ENCODE results near the gene AMDHD2. TPM values are rescaled to one million over a fixed set of nuclear protein-coding genes. Genes with fewer than 3 reads are reported as not detected.
"Not testable (repeated sequence)": the region's sequence is repeated elsewhere in the genome, so short reads cannot be mapped to it uniquely, and the experiment has no call there.

The AMDHD2 gene
- polyA plus RNA-seq, 4 donors: 26.7 to 120 (median 36.0) TPM

- peaks cover 0 to 17% (median 0%) of the 10 kb centered on the region in 3 donors for H3K4me1 ChIP-seq (ENCODE audit: control insufficient read depth in 3 of 3, insufficient read depth in 2 of 3, low read depth in 1 of 3, low read length in 2 of 3)
- no peak for FAIRE-seq
- 74 to 80% (median 76%) methylated on average over 8 of the region's 8 CpGs for WGBS, 3 donors
Measured at GRCh38 chr16:2478279-2478678, 41.9 kb upstream of the AMDHD2 start.

GRCh38 chr16:2479996-2480395 lies 40.2 kb upstream of the AMDHD2 start:
- H3K27ac ChIP-seq (ENCODE audit: low read depth in 1 of 3, low read length in 2 of 3); DNase-seq; H3K27me3 ChIP-seq (ENCODE audit: control insufficient read depth in 3 of 3, insufficient read depth in 3 of 3, low read length in 3 of 3); H3K9me3 ChIP-seq (ENCODE audit: control insufficient read depth in 2 of 2, insufficient read depth in 1 of 2, low read depth in 1 of 2, low read length in 1 of 2); H3K4me3 ChIP-seq (ENCODE audit: low read depth in 1 of 3, low read length in 3 of 3); FAIRE-seq: not testable (repeated sequence)
- H3K36me3 ChIP-seq (ENCODE audit: control insufficient read depth in 3 of 3, insufficient read depth in 2 of 3, low read depth in 1 of 3, low read length in 3 of 3): peaks cover 0 to 33% (median 0%) of the 10 kb centered on the region in 3 donors
- 93 to 96% (median 95%) methylated on average over 10 of the region's 10 CpGs for WGBS, 3 donors
- H3K4me1 ChIP-seq (ENCODE audit: control insufficient read depth in 3 of 3, insufficient read depth in 2 of 3, low read depth in 1 of 3, low read length in 2 of 3): peaks cover 0 to 26% (median 0%) of the 10 kb centered on the region in 3 donors

More at GRCh38 chr16:2478279-2478678, 41.9 kb upstream of the AMDHD2 start:
- no peak for DNase-seq
- Histone ChIP-seq H3K4me3 (ENCODE audit: low read depth in 1 of 3, low read length in 3 of 3) (no peak overlapping the region), H3K36me3 (ENCODE audit: control insufficient read depth in 3 of 3, insufficient read depth in 2 of 3, low read depth in 1 of 3, low read length in 3 of 3) (peaks cover 0 to 33% (median 0%) of the 10 kb centered on the region in 3 donors), H3K27ac (ENCODE audit: low read depth in 1 of 3, low read length in 2 of 3) (no peak overlapping the region), H3K9me3 (ENCODE audit: control insufficient read depth in 2 of 2, insufficient read depth in 1 of 2, low read depth in 1 of 2, low read length in 1 of 2) (no peaks in the 10 kb centered on the region), H3K27me3 (ENCODE audit: control insufficient read depth in 3 of 3, insufficient read depth in 3 of 3, low read length in 3 of 3) (peaks cover 0 to 2% (median 0%) of the 10 kb centered on the region in 3 donors)

- H3K4me1 ChIP-seq (ENCODE audit: control insufficient read depth in 3 of 3, insufficient read depth in 2 of 3, low read depth in 1 of 3, low read length in 2 of 3): peaks cover 0 to 27% (median 0%) of the 10 kb centered on the region in 3 donors
- no peak for FAIRE-seq
- peak in 1 of 2 donors; percentile 81 for DNase-seq
- H3K27me3 ChIP-seq (ENCODE audit: control insufficient read depth in 3 of 3, insufficient read depth in 3 of 3, low read length in 3 of 3): no peaks in the 10 kb centered on the region
- H3K9me3 ChIP-seq (ENCODE audit: control insufficient read depth in 2 of 2, insufficient read depth in 1 of 2, low read depth in 1 of 2, low read length in 1 of 2): no peaks in the 10 kb centered on the region
- H3K27ac ChIP-seq (ENCODE audit: low read depth in 1 of 3, low read length in 2 of 3): no peak overlapping the region
- 14 to 68% (median 35%) methylated on average over 12 of the region's 12 CpGs for WGBS, 3 donors
- peaks cover 0 to 39% (median 0%) of the 10 kb centered on the region in 3 donors for H3K36me3 ChIP-seq (ENCODE audit: control insufficient read depth in 3 of 3, insufficient read depth in 2 of 3, low read depth in 1 of 3, low read length in 3 of 3)
- H3K4me3 ChIP-seq (ENCODE audit: low read depth in 1 of 3, low read length in 3 of 3): no peak overlapping the region
Measured at GRCh38 chr16:2480948-2481347, 39.2 kb upstream of the AMDHD2 start.

- H3K27ac ChIP-seq (ENCODE audit: low read depth in 1 of 3, low read length in 2 of 3): no peak overlapping the region
- no peak overlapping the region for H3K4me3 ChIP-seq (ENCODE audit: low read depth in 1 of 3, low read length in 3 of 3)
- H3K4me1 ChIP-seq (ENCODE audit: control insufficient read depth in 3 of 3, insufficient read depth in 2 of 3, low read depth in 1 of 3, low read length in 2 of 3): peaks cover 0 to 25% (median 0%) of the 10 kb centered on the region in 3 donors
- DNase-seq (no peak), FAIRE-seq (no peak)
- H3K27me3 ChIP-seq (ENCODE audit: control insufficient read depth in 3 of 3, insufficient read depth in 3 of 3, low read length in 3 of 3): no peaks in the 10 kb centered on the region
- H3K9me3 ChIP-seq (ENCODE audit: control insufficient read depth in 2 of 2, insufficient read depth in 1 of 2, low read depth in 1 of 2, low read length in 1 of 2): no peaks in the 10 kb centered on the region
- H3K36me3 ChIP-seq (ENCODE audit: control insufficient read depth in 3 of 3, insufficient read depth in 2 of 3, low read depth in 1 of 3, low read length in 3 of 3): peaks cover 0 to 46% (median 0%) of the 10 kb centered on the region in 3 donors
- 67 to 78% (median 73%) methylated on average over 7 of the region's 7 CpGs for WGBS, 3 donors
Measured at GRCh38 chr16:2481676-2482075, 38.5 kb upstream of the AMDHD2 start.

GRCh38 chr16:2482249-2482648 lies 37.9 kb upstream of the AMDHD2 start:
- H3K36me3 ChIP-seq (ENCODE audit: control insufficient read depth in 3 of 3, insufficient read depth in 2 of 3, low read depth in 1 of 3, low read length in 3 of 3): peaks cover 0 to 51% (median 0%) of the 10 kb centered on the region in 3 donors
- H3K4me3 ChIP-seq (ENCODE audit: low read depth in 1 of 3, low read length in 3 of 3): no peak overlapping the region
- H3K9me3 ChIP-seq (ENCODE audit: control insufficient read depth in 2 of 2, insufficient read depth in 1 of 2, low read depth in 1 of 2, low read length in 1 of 2): no peaks in the 10 kb centered on the region
- 74 to 82% (median 80%) methylated on average over 13 of the region's 13 CpGs for WGBS, 3 donors
- H3K4me1 ChIP-seq (ENCODE audit: control insufficient read depth in 3 of 3, insufficient read depth in 2 of 3, low read depth in 1 of 3, low read length in 2 of 3): peaks cover 0 to 28% (median 0%) of the 10 kb centered on the region in 3 donors
- FAIRE-seq (no peak), DNase-seq (no peak)
- no peaks in the 10 kb centered on the region for H3K27me3 ChIP-seq (ENCODE audit: control insufficient read depth in 3 of 3, insufficient read depth in 3 of 3, low read length in 3 of 3)
- no peak overlapping the region for H3K27ac ChIP-seq (ENCODE audit: low read depth in 1 of 3, low read length in 2 of 3)

- Histone ChIP-seq H3K27ac (ENCODE audit: low read depth in 1 of 3, low read length in 2 of 3) (no peak overlapping the region), H3K36me3 (ENCODE audit: control insufficient read depth in 3 of 3, insufficient read depth in 2 of 3, low read depth in 1 of 3, low read length in 3 of 3) (peaks cover 0 to 51% (median 0%) of the 10 kb centered on the region in 3 donors), H3K27me3 (ENCODE audit: control insufficient read depth in 3 of 3, insufficient read depth in 3 of 3, low read length in 3 of 3) (no peaks in the 10 kb centered on the region), H3K9me3 (ENCODE audit: control insufficient read depth in 2 of 2, insufficient read depth in 1 of 2, low read depth in 1 of 2, low read length in 1 of 2) (no peaks in the 10 kb centered on the region), H3K4me3 (ENCODE audit: low read depth in 1 of 3, low read length in 3 of 3) (no peak overlapping the region), H3K4me1 (ENCODE audit: control insufficient read depth in 3 of 3, insufficient read depth in 2 of 3, low read depth in 1 of 3, low read length in 2 of 3) (peaks cover 0 to 34% (median 0%) of the 10 kb centered on the region in 3 donors)
- DNase-seq (no peak), FAIRE-seq (no peak)
- WGBS, 3 donors: 61 to 87% (median 74%) methylated on average over 30 to 32 of the region's 32 CpGs
Measured at GRCh38 chr16:2482708-2483534, 37.2 kb upstream of the AMDHD2 start.

- H3K4me3 ChIP-seq (ENCODE audit: low read depth in 1 of 3, low read length in 3 of 3): no peak overlapping the region
- peaks cover 0 to 47% (median 0%) of the 10 kb centered on the region in 3 donors for H3K36me3 ChIP-seq (ENCODE audit: control insufficient read depth in 3 of 3, insufficient read depth in 2 of 3, low read depth in 1 of 3, low read length in 3 of 3)
- no peaks in the 10 kb centered on the region for H3K9me3 ChIP-seq (ENCODE audit: control insufficient read depth in 2 of 2, insufficient read depth in 1 of 2, low read depth in 1 of 2, low read length in 1 of 2)
- DNase-seq (no peak), FAIRE-seq (no peak)
- peaks cover 0 to 37% (median 0%) of the 10 kb centered on the region in 3 donors for H3K4me1 ChIP-seq (ENCODE audit: control insufficient read depth in 3 of 3, insufficient read depth in 2 of 3, low read depth in 1 of 3, low read length in 2 of 3)
- 93 to 94% (median 94%) methylated on average over 16 of the region's 16 CpGs for WGBS, 3 donors
- H3K27me3 ChIP-seq (ENCODE audit: control insufficient read depth in 3 of 3, insufficient read depth in 3 of 3, low read length in 3 of 3): no peaks in the 10 kb centered on the region
- no peak overlapping the region for H3K27ac ChIP-seq (ENCODE audit: low read depth in 1 of 3, low read length in 2 of 3)
Measured at GRCh38 chr16:2483939-2484897, 36.0 kb upstream of the AMDHD2 start.

- Histone ChIP-seq H3K4me3 (ENCODE audit: low read depth in 1 of 3, low read length in 3 of 3) (no peak overlapping the region), H3K27ac (ENCODE audit: low read depth in 1 of 3, low read length in 2 of 3) (no peak overlapping the region), H3K27me3 (ENCODE audit: control insufficient read depth in 3 of 3, insufficient read depth in 3 of 3, low read length in 3 of 3) (no peaks in the 10 kb centered on the region), H3K9me3 (ENCODE audit: control insufficient read depth in 2 of 2, insufficient read depth in 1 of 2, low read depth in 1 of 2, low read length in 1 of 2) (no peaks in the 10 kb centered on the region), H3K36me3 (ENCODE audit: control insufficient read depth in 3 of 3, insufficient read depth in 2 of 3, low read depth in 1 of 3, low read length in 3 of 3) (peaks cover 0 to 48% (median 0%) of the 10 kb centered on the region in 3 donors), H3K4me1 (ENCODE audit: control insufficient read depth in 3 of 3, insufficient read depth in 2 of 3, low read depth in 1 of 3, low read length in 2 of 3) (peaks cover 0 to 37% (median 0%) of the 10 kb centered on the region in 3 donors)
- DNase-seq (peak in 1 of 2 donors; percentile 55), FAIRE-seq (no peak)
- WGBS, 3 donors: 73 to 83% (median 80%) methylated on average over 13 of the region's 13 CpGs
Measured at GRCh38 chr16:2484898-2485508, 35.2 kb upstream of the AMDHD2 start.
